HCT116 (cell line): Measurements from ENCODE around the gene MAL. TPM values are rescaled to one million over a fixed set of nuclear protein-coding genes. Genes with fewer than 3 reads are reported as not detected.

Experiments
- ATAC-seq: fragments of 200-7000 bp; cut with Tn5 transposase; 2 replicates; pipeline ENCODE4 v1.9.1; 2020; ENCODE audit warnings: mild to moderate bottlenecking, moderate library complexity
- BruUV-seq: library from RNA; stranded (reverse); fragments of 400-500 nt; replicated peaks from 2 replicates; lab custom pipeline; 2021; lab: Mats Ljungman, UMichigan
- CTCF ChIA-PET: fragments of 300-600 bp; sonication (Branson Sonifier 250); formaldehyde crosslinking; loops from one replicate; lab custom pipeline; 2021; ENCODE audit warnings: antibody characterized with exemption; lab: Charles Lee
- POLR2A ChIA-PET: fragments of 300-600, 350-600 bp; sonication (Branson Sonifier 250); formaldehyde crosslinking; loops from one replicate; lab custom pipeline; 2021; ENCODE audit warnings: antibody characterized with exemption; lab: Charles Lee
- RAD21 ChIA-PET, 2 experiments: fragments of 300-600 bp; sonication (Branson Sonifier 250); formaldehyde crosslinking; loops; one replicate each; lab custom pipeline; 2023; ENCODE audit warnings: low total read pairs in 2 of 2; ENCODE audit not compliant: uncharacterized antibody in 2 of 2, unreplicated experiment in 2 of 2, low non-redundant PET in 1 of 2; lab: Charles Lee
- DNase-seq: peaks from one replicate; pipeline ENCODE4 v3.0.0-alpha.2; 2010; ENCODE audit warnings: low read depth, low spot score
- H2AFZ ChIP-seq: fragments of 200-600 bp; shearing (Covaris generic), sonication (generic); 2 replicates; pipeline ENCODE4 v1.6.1; 2017; ENCODE audit warnings: low read depth, mixed run types, mixed read lengths, antibody characterized with exemption, low read length; ENCODE audit not compliant: poor library complexity, severe bottlenecking
- H3K27ac ChIP-seq: 2 replicates; pipeline ENCODE4 v1.5.1; 2012; ENCODE audit warnings: low read depth, low read length
- H3K27me3 ChIP-seq: fragments of 200-600 bp; sonication (generic); 2 replicates; pipeline ENCODE4 v1.6.1; 2016; ENCODE audit warnings: mixed run types, low read length, mixed read lengths; ENCODE audit not compliant: insufficient read depth
- H3K36me3 ChIP-seq, 2 experiments: fragments of 200-500 bp in 1 of 2; fragments of 200-600 bp in 1 of 2; sonication (Bioruptor generic) in 1 of 2; sonication (generic) in 1 of 2; 2 replicates each; pipeline versions ENCODE4 v1.5.1 to v1.6.1; 2014 to 2016; ENCODE audit warnings: low read length in 2 of 2, inconsistent platforms in 1 of 2, mixed read lengths in 1 of 2, mixed run types in 1 of 2; ENCODE audit not compliant: insufficient read depth in 2 of 2, control insufficient read depth in 1 of 2
- H3K4me1 ChIP-seq, 2 experiments: fragments of 200-600 bp in 1 of 2; sonication (generic) in 1 of 2; 2 replicates each; pipeline versions ENCODE4 v1.5.1 to v1.6.1; 2012 to 2017; ENCODE audit warnings: low read length in 2 of 2, inconsistent platforms in 1 of 2, mild to moderate bottlenecking in 1 of 2, mixed read lengths in 1 of 2, mixed run types in 1 of 2, moderate library complexity in 1 of 2; ENCODE audit not compliant: insufficient read depth in 2 of 2, control insufficient read depth in 1 of 2
- H3K4me2 ChIP-seq: fragments of 200-600 bp; sonication (generic); 2 replicates; pipeline ENCODE4 v1.6.1; 2017; ENCODE audit warnings: mixed run types, low read length, mixed read lengths
- H3K4me3 ChIP-seq, 2 experiments: fragments of 200-600 bp in 1 of 2; sonication (generic) in 1 of 2; replicated peaks in 1 of 2; 2 replicates each; pipeline ENCODE4 v1.5.1; 2011 to 2016; ENCODE audit warnings: low read length in 2 of 2, control low read depth in 1 of 2, low read depth in 1 of 2, mild to moderate bottlenecking in 1 of 2, mixed read lengths in 1 of 2, mixed run types in 1 of 2
- H3K79me2 ChIP-seq: fragments of 200-600 bp; sonication (generic); 2 replicates; pipeline ENCODE4 v1.6.1; 2017; ENCODE audit warnings: mild to moderate bottlenecking, mixed run types, low read length, moderate library complexity, mixed read lengths; ENCODE audit not compliant: insufficient read depth
- H3K9ac ChIP-seq: fragments of 200-600 bp; sonication (generic); 2 replicates; pipeline ENCODE4 v1.6.1; 2016; ENCODE audit warnings: low read length, mixed read lengths
- H3K9me2 ChIP-seq: fragments of 200-600 bp; sonication (generic), shearing (Covaris generic); 2 replicates; pipeline ENCODE4 v1.6.1; 2017; ENCODE audit warnings: mixed run types, mild to moderate bottlenecking, moderate library complexity; ENCODE audit not compliant: insufficient read depth
- H3K9me3 ChIP-seq, 2 experiments: fragments of 200-500 bp in 1 of 2; fragments of 200-600 bp in 1 of 2; sonication (Bioruptor generic) in 1 of 2; sonication (generic) in 1 of 2; 2 replicates each; pipeline ENCODE4 v1.6.1; 2014 to 2017; ENCODE audit warnings: low read length in 2 of 2, mixed read lengths in 2 of 2, inconsistent platforms in 1 of 2, low read depth in 1 of 2, mild to moderate bottlenecking in 1 of 2, mixed run types in 1 of 2, moderate library complexity in 1 of 2; ENCODE audit not compliant: control insufficient read depth in 1 of 2, insufficient read depth in 1 of 2
- H4K20me1 ChIP-seq: fragments of 200-600 bp; sonication (generic), shearing (Covaris generic); 2 replicates; pipeline ENCODE4 v1.6.1; 2017; ENCODE audit warnings: mixed run types, mild to moderate bottlenecking, moderate library complexity; ENCODE audit not compliant: insufficient read depth
- ATF3 ChIP-seq: IDR thresholded peaks from 2 replicates; pipeline ENCODE4 v1.6.1; 2012
- EGR1 ChIP-seq: IDR thresholded peaks from 2 replicates; pipeline ENCODE4 v1.6.1; 2012; ENCODE audit warnings: low read depth
- ELF1 ChIP-seq: IDR thresholded peaks from 2 replicates; pipeline ENCODE4 v1.6.1; 2012; ENCODE audit warnings: low read depth, borderline replicate concordance
- EZH2 ChIP-seq: fragments of 200-600 bp; sonication (generic); IDR thresholded peaks from 2 replicates; pipeline ENCODE4 v1.6.1; 2017; ENCODE audit warnings: antibody characterized with exemption, mixed run types
- EZH2phosphoT487 ChIP-seq: fragments of 200-600 bp; IDR thresholded peaks from 2 replicates; pipeline ENCODE4 v1.6.1; 2018; ENCODE audit warnings: antibody characterized with exemption, borderline replicate concordance
- FOSL1 ChIP-seq: IDR thresholded peaks from 2 replicates; pipeline ENCODE4 v1.6.1; 2012; ENCODE audit warnings: low read depth
- JUND ChIP-seq: IDR thresholded peaks from 2 replicates; pipeline ENCODE4 v1.6.1; 2012
- MAX ChIP-seq: IDR thresholded peaks from 2 replicates; pipeline ENCODE4 v1.6.1; 2012
- POLR2AphosphoS5 ChIP-seq: IDR thresholded peaks from 2 replicates; pipeline ENCODE4 v1.6.1; 2011; ENCODE audit warnings: mild to moderate bottlenecking, low read depth, low read length, moderate library complexity
- RAD21 ChIP-seq: IDR thresholded peaks from 2 replicates; pipeline ENCODE4 v1.6.1; 2012; ENCODE audit warnings: low read depth, mild to moderate bottlenecking
- SP1 ChIP-seq: IDR thresholded peaks from 2 replicates; pipeline ENCODE4 v1.6.1; 2012; ENCODE audit warnings: low read depth
- SRF ChIP-seq: IDR thresholded peaks from 2 replicates; pipeline ENCODE4 v1.6.1; 2012; ENCODE audit warnings: low read depth
- TCF7L2 ChIP-seq: IDR thresholded peaks from 2 replicates; pipeline ENCODE4 v1.7.0; 2011; ENCODE audit warnings: borderline replicate concordance, inconsistent platforms; ENCODE audit not compliant: insufficient read depth, insufficient read length; ENCODE audit errors: extremely low read depth
- YY1 ChIP-seq: IDR thresholded peaks from 2 replicates; pipeline ENCODE4 v1.6.1; 2011; ENCODE audit warnings: low read length, low read depth, moderate library complexity, mild to moderate bottlenecking; ENCODE audit not compliant: insufficient replicate concordance; ENCODE audit errors: extremely low read depth
- ZBTB33 ChIP-seq: IDR thresholded peaks from 2 replicates; pipeline ENCODE4 v1.6.1; 2011; ENCODE audit warnings: mild to moderate bottlenecking, low read length, moderate library complexity; ENCODE audit not compliant: insufficient replicate concordance; ENCODE audit errors: extremely low read depth
- ZNF274 ChIP-seq: fragments of 200-500 bp; sonication (Bioruptor generic); IDR thresholded peaks from 2 replicates; pipeline ENCODE4 v1.6.1; 2014; ENCODE audit warnings: mild to moderate bottlenecking, low read depth, low read length, inconsistent platforms
- intact Hi-C: fragments of 100-400 bp; cut with micrococcal nuclease; formaldehyde crosslinking; loops from 2 replicates; pipeline ENCODE4 v1.10.0; 2022
- total RNA-seq: library from RNA; stranded (reverse); gene quantifications from one replicate; pipeline ENCODE4 v1.2.1, GENCODE V29; 2021; ENCODE audit not compliant: unreplicated experiment
- TF ChIP-seq, protein P1 (sequence below), 3 experiments: fragments of 200-600 bp in 1 of 3; sonication (generic) in 1 of 3; IDR thresholded peaks in 2 of 3; conservative IDR thresholded peaks in 1 of 3; 2 replicates each; pipeline ENCODE4 v1.5.1; 2012 to 2017; ENCODE audit warnings: low read depth in 2 of 3, low read length in 2 of 3, antibody characterized with exemption in 1 of 3, borderline replicate concordance in 1 of 3, control low read depth in 1 of 3, mild to moderate bottlenecking in 1 of 3, mixed read lengths in 1 of 3, mixed run types in 1 of 3, moderate library complexity in 1 of 3; ENCODE audit not compliant: insufficient read depth in 1 of 3
- TF ChIP-seq, protein P2 (sequence below): IDR thresholded peaks from 2 replicates; pipeline ENCODE4 v1.6.1; 2012; ENCODE audit warnings: low read depth

The MAL gene
- total RNA-seq, 1 experiment from 2014 or later: not detected

DNA sequence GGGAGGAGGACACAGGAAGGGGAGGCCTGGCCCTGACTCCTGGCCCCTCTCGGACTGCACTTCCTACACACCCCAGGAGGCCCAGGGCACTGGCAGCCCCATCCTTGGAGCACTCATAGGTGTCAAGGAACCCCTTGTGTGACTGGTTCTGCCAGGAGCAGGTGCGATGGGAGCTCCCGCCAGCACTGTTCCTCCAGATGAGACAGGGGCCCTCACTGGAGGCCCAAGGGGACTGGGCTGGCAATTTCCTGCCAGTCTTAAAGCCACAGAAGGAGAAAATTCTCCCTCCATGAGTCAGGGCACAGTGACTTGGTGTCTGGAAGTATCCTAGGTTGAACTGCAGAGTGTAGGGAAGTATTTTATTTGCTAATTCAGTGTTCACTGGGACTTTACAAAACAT, 42.8 kb upstream of the MAL start:
- Histone ChIP-seq H3K9ac (no peak overlapping the region), H4K20me1 (no peaks in the 10 kb centered on the region), H2AFZ (no peak overlapping the region), H3K27me3 (peaks cover 8% of the 10 kb centered on the region; the same call in 1 of the 2 replicates), H3K36me3 (no peaks in the 10 kb centered on the region), H3K9me3 (no peaks in the 10 kb centered on the region), H3K4me3 (no peak overlapping the region), H3K79me2 (no peaks in the 10 kb centered on the region), H3K27ac (no peak overlapping the region), H3K4me1 (no peaks in the 10 kb centered on the region), H3K4me2 (no peak overlapping the region), H3K9me2 (no peaks in the 10 kb centered on the region)
- RAD21 ChIA-PET: no interaction called here
- POLR2A ChIA-PET: no interaction called here
- no peak for DNase-seq
- BruUV-seq: no TSS peak
- CTCF ChIA-PET: no interaction called here
- intact Hi-C loops: no loop called here
- no peak for TF ChIP-seq EZH2
- TF ChIP-seq YY1: no peak
- no peak for TF ChIP-seq ATF3
- TF ChIP-seq POLR2AphosphoS5: no peak
- no peak for TF ChIP-seq ZBTB33
- TF ChIP-seq ZNF274: no peak
- TF ChIP-seq SP1: no peak
- TF ChIP-seq RAD21: no peak
- TF ChIP-seq JUND: no peak
- TF ChIP-seq MAX: no peak
- TF ChIP-seq, protein P1, sequence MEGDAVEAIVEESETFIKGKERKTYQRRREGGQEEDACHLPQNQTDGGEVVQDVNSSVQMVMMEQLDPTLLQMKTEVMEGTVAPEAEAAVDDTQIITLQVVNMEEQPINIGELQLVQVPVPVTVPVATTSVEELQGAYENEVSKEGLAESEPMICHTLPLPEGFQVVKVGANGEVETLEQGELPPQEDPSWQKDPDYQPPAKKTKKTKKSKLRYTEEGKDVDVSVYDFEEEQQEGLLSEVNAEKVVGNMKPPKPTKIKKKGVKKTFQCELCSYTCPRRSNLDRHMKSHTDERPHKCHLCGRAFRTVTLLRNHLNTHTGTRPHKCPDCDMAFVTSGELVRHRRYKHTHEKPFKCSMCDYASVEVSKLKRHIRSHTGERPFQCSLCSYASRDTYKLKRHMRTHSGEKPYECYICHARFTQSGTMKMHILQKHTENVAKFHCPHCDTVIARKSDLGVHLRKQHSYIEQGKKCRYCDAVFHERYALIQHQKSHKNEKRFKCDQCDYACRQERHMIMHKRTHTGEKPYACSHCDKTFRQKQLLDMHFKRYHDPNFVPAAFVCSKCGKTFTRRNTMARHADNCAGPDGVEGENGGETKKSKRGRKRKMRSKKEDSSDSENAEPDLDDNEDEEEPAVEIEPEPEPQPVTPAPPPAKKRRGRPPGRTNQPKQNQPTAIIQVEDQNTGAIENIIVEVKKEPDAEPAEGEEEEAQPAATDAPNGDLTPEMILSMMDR (IDR thresholded peaks at IDR 0.05 in 2 of 3, conservative IDR thresholded peaks at IDR 0.05 in 1 of 3; ENCODE audit: borderline replicate concordance in 1 of 3, insufficient read depth in 1 of 3, low read depth in 2 of 3, low read length in 2 of 3): no peak
- TF ChIP-seq, protein P2, sequence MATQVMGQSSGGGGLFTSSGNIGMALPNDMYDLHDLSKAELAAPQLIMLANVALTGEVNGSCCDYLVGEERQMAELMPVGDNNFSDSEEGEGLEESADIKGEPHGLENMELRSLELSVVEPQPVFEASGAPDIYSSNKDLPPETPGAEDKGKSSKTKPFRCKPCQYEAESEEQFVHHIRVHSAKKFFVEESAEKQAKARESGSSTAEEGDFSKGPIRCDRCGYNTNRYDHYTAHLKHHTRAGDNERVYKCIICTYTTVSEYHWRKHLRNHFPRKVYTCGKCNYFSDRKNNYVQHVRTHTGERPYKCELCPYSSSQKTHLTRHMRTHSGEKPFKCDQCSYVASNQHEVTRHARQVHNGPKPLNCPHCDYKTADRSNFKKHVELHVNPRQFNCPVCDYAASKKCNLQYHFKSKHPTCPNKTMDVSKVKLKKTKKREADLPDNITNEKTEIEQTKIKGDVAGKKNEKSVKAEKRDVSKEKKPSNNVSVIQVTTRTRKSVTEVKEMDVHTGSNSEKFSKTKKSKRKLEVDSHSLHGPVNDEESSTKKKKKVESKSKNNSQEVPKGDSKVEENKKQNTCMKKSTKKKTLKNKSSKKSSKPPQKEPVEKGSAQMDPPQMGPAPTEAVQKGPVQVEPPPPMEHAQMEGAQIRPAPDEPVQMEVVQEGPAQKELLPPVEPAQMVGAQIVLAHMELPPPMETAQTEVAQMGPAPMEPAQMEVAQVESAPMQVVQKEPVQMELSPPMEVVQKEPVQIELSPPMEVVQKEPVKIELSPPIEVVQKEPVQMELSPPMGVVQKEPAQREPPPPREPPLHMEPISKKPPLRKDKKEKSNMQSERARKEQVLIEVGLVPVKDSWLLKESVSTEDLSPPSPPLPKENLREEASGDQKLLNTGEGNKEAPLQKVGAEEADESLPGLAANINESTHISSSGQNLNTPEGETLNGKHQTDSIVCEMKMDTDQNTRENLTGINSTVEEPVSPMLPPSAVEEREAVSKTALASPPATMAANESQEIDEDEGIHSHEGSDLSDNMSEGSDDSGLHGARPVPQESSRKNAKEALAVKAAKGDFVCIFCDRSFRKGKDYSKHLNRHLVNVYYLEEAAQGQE: no peak
- TF ChIP-seq ELF1: no peak
- TF ChIP-seq EZH2phosphoT487: no peak
- TF ChIP-seq FOSL1: no peak
- no peak for TF ChIP-seq EGR1
- TF ChIP-seq TCF7L2: no peak
- no peak for TF ChIP-seq SRF
- ATAC-seq: no peak
